ENCODE data around the gene DLG1.

DNA sequence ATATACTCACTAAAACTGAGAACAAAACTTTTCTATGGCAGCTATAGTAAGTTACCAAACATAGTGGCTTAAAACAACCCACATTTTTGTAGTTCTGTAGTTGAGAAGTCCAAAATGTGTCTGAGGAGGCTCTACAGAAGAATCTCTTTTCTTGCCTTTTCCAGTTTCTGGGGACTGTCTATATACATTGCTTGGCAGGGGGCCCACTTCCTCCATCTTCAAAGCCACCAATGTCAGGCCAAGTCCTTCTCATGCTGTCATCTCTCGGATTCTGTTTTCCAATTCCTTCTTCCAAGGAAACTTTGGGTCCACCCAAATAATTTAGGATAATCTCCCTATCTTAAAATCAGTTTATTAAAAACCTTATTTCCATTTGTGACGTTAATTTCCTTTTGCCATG is 92.7 kb downstream of the DLG1 start:
- TF ChIP-seq, protein P1, sequence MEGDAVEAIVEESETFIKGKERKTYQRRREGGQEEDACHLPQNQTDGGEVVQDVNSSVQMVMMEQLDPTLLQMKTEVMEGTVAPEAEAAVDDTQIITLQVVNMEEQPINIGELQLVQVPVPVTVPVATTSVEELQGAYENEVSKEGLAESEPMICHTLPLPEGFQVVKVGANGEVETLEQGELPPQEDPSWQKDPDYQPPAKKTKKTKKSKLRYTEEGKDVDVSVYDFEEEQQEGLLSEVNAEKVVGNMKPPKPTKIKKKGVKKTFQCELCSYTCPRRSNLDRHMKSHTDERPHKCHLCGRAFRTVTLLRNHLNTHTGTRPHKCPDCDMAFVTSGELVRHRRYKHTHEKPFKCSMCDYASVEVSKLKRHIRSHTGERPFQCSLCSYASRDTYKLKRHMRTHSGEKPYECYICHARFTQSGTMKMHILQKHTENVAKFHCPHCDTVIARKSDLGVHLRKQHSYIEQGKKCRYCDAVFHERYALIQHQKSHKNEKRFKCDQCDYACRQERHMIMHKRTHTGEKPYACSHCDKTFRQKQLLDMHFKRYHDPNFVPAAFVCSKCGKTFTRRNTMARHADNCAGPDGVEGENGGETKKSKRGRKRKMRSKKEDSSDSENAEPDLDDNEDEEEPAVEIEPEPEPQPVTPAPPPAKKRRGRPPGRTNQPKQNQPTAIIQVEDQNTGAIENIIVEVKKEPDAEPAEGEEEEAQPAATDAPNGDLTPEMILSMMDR (IDR thresholded peaks at IDR 0.05), result no peak
- TF ChIP-seq POLR2A (IDR thresholded peaks at IDR 0.05), result no peak
